ENCODE measurements around the gene ADGRL3.

Gene ADGRL3

DNA sequence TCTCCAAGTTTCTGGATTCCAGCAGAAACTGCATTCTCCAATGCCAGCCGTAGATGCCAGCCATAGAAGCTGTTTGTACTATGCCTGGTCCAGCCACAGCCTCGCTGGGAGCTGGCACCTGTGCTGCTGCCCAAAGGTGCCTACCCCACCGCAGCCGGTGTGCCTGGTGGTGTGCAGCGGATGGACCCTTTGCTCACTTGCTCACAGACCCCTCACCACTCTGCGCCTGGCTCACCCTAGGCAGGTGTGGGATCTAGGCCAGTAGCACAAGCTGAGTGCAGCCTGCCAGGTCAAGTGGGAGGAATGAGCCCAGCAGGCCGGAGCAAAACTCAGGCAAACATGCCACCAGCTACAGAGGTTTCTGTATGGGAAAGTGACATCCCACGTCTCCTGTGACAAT, 463.2 kb downstream of the ADGRL3 start (continued):
- no peak for TF ChIP-seq ZNF391 (tag by site-specific recombination; IDR thresholded peaks at IDR 0.05; ENCODE audit: borderline replicate concordance, low read depth)
- TF ChIP-seq, protein P1, sequence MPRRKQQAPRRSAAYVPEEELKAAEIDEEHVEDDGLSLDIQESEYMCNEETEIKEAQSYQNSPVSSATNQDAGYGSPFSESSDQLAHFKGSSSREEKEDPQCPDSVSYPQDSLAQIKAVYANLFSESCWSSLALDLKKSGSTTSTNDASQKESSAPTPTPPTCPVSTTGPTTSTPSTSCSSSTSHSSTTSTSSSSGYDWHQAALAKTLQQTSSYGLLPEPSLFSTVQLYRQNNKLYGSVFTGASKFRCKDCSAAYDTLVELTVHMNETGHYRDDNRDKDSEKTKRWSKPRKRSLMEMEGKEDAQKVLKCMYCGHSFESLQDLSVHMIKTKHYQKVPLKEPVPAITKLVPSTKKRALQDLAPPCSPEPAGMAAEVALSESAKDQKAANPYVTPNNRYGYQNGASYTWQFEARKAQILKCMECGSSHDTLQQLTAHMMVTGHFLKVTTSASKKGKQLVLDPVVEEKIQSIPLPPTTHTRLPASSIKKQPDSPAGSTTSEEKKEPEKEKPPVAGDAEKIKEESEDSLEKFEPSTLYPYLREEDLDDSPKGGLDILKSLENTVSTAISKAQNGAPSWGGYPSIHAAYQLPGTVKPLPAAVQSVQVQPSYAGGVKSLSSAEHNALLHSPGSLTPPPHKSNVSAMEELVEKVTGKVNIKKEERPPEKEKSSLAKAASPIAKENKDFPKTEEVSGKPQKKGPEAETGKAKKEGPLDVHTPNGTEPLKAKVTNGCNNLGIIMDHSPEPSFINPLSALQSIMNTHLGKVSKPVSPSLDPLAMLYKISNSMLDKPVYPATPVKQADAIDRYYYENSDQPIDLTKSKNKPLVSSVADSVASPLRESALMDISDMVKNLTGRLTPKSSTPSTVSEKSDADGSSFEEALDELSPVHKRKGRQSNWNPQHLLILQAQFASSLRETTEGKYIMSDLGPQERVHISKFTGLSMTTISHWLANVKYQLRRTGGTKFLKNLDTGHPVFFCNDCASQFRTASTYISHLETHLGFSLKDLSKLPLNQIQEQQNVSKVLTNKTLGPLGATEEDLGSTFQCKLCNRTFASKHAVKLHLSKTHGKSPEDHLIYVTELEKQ (tag by site-specific recombination; IDR thresholded peaks at IDR 0.05; ENCODE audit: borderline replicate concordance) = no peak
- no peak for TF ChIP-seq ZNF843 (tag by site-specific recombination; IDR thresholded peaks at IDR 0.05)
- no peak for TF ChIP-seq KLF8 (tag by site-specific recombination; IDR thresholded peaks at IDR 0.05)

- TF ChIP-seq ZNF121 (tag by site-specific recombination; IDR thresholded peaks at IDR 0.05) (no peak), ZBTB20 (tag by site-specific recombination; IDR thresholded peaks at IDR 0.05) (no peak), ZNF274 (IDR thresholded peaks at IDR 0.05; ENCODE audit: low read length) (no peak), ZNF274 (tag by site-specific recombination; IDR thresholded peaks at IDR 0.05; ENCODE audit: borderline replicate concordance) (no peak), BCL11B (tag by site-specific recombination; IDR thresholded peaks at IDR 0.05; ENCODE audit: low read depth) (no peak), ZNF112 (tag by site-specific recombination; IDR thresholded peaks at IDR 0.05) (no peak), ZNF623 (tag by site-specific recombination; IDR thresholded peaks at IDR 0.05) (no peak), ZNF558 (tag by site-specific recombination; IDR thresholded peaks at IDR 0.05) (no peak)
- TF ChIP-seq, protein P2, sequence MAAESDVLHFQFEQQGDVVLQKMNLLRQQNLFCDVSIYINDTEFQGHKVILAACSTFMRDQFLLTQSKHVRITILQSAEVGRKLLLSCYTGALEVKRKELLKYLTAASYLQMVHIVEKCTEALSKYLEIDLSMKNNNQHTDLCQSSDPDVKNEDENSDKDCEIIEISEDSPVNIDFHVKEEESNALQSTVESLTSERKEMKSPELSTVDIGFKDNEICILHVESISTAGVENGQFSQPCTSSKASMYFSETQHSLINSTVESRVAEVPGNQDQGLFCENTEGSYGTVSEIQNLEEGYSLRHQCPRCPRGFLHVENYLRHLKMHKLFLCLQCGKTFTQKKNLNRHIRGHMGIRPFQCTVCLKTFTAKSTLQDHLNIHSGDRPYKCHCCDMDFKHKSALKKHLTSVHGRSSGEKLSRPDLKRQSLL (tag by site-specific recombination; IDR thresholded peaks at IDR 0.05) = no peak
- peaks cover 0 to 5% of the 10 kb centered on the region in 2 experiments; a peak in 1 of 3 replicates for H3K36me3 ChIP-seq (ENCODE audit: control insufficient read depth in 2 of 2, insufficient read depth in 1 of 2, low read length in 2 of 2)
- H3K9me3 ChIP-seq (ENCODE audit: control insufficient read depth, insufficient read depth, low read depth, low read length) = no peaks in the 10 kb centered on the region
- H3K4me1 ChIP-seq (ENCODE audit: control insufficient read depth, insufficient read depth, low read length) = no peaks in the 10 kb centered on the region
- ChIA-PET POLR2A (no interaction called here), CTCF (no interaction called here)
- H3K27ac ChIP-seq (ENCODE audit: extremely low read depth, low read depth, low read length) = no peak overlapping the region
- H3K4me3 ChIP-seq (ENCODE audit: low read depth, low read length) = no peak overlapping the region
Observed at GRCh38 chr4:61665649-61666048, 465.5 kb downstream of the ADGRL3 start.

DNA sequence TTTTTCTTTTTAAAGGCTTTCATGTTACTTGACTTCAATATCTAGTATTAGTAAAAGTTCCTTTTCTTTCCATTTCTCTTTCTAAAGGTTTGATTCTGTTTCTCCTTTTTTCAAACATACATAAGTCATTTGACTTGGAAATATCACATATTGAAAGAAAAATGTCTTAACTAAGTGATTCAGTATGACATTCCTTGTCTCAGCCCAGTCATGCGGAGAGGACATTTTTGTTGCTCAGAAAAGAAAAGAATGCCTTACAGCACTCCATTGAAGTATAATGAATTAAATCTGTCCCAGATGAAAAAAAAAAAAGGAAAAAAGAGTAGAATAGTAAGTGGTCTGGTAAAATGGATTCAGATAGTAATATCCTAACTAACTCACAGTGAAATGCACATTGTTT, 466.1 kb downstream of the ADGRL3 start:
- peaks cover 0 to 5% of the 10 kb centered on the region in 2 experiments; a peak in 1 of 3 replicates for H3K36me3 ChIP-seq (ENCODE audit: control insufficient read depth in 2 of 2, insufficient read depth in 1 of 2, low read length in 2 of 2)
- H3K9me3 ChIP-seq (ENCODE audit: control insufficient read depth, insufficient read depth, low read depth, low read length) = no peaks in the 10 kb centered on the region
- H3K4me1 ChIP-seq (ENCODE audit: control insufficient read depth, insufficient read depth, low read length) = no peaks in the 10 kb centered on the region
- POLR2A ChIA-PET = no interaction called here
- H3K4me3 ChIP-seq (ENCODE audit: low read depth, low read length) = no peak overlapping the region
- CTCF ChIA-PET = no interaction called here
- TF ChIP-seq ATF2 (tag by site-specific recombination; IDR thresholded peaks at IDR 0.05; ENCODE audit: low read depth) = no peak
- no peak for TF ChIP-seq ZNF658 (tag by site-specific recombination; IDR thresholded peaks at IDR 0.05)
- no peak for TF ChIP-seq ZNF645 (tag by site-specific recombination; IDR thresholded peaks at IDR 0.05)
- TF ChIP-seq ZNF600 (tag by site-specific recombination; IDR thresholded peaks at IDR 0.05) = no peak
- no peak for TF ChIP-seq ZNF175 (tag by site-specific recombination; IDR thresholded peaks at IDR 0.05)
- no peak for TF ChIP-seq ZNF624 (tag by site-specific recombination; IDR thresholded peaks at IDR 0.05)
- no peak overlapping the region for H3K27ac ChIP-seq (ENCODE audit: extremely low read depth, low read depth, low read length)

All from HEK293 (cell line).